Adrenal gland (tissue), 5 donors: ENCODE data around the gene YTHDF1.

ENCODE experiments used
- CTCF ChIP-seq, 6 experiments: fragments of 450-650 bp in 4 of 6; fragments of 200-600 bp in 2 of 6; sonication (generic) in 1 of 6; IDR thresholded peaks; 1 replicate in 5 of 6; 2 replicates in 1 of 6; pipeline versions ENCODE4 v1.5.1 to v1.8.0; 2016 to 2021; ENCODE audit warnings: antibody characterized with exemption in 6 of 6, mild to moderate bottlenecking in 2 of 6, moderate library complexity in 1 of 6
- POLR2A ChIP-seq, 2 donors: fragments of 450-650 bp; IDR thresholded peaks; one replicate each; pipeline ENCODE4 v1.6.1; 2017; ENCODE audit warnings: antibody characterized with exemption in 2 of 2, mild to moderate bottlenecking in 2 of 2, moderate library complexity in 1 of 2
- donor health status: DM: no; HTN: no; CAD: no.

DNA sequence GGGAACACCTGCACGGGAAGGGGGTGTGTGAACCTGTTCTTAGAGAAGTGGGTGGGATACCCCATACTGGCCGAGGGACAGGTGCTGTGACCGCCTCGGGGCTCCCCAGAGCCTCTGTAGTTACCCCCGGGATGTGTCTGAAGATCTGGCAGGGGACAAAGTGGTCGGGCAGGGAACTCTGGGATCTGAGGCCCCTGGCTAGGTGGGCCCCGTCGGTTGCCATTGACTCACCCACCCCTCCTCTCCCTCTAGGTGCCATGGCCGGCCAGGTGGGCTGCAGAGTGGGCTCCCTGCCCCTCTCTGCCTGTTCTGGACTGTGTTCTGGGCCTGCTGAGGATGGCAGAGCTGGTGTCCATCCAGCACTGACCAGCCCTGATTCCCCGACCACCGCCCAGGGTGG is 24.1 kb upstream of the YTHDF1 start:
- TF ChIP-seq CTCF (IDR thresholded peaks at IDR 0.05) (no peak), POLR2A (IDR thresholded peaks at IDR 0.05) (no peak)
